GM12873 (cell line): ENCODE data around the gene CCT2.

Source experiments
- CTCF ChIP-seq: IDR thresholded peaks from 2 replicates; pipeline ENCODE4 v1.5.1; 2012; ENCODE audit warnings: low read depth, mild to moderate bottlenecking, moderate library complexity, low read length, control low read depth; ENCODE audit not compliant: insufficient read depth; ENCODE audit errors: missing control alignments

Gene CCT2

DNA sequence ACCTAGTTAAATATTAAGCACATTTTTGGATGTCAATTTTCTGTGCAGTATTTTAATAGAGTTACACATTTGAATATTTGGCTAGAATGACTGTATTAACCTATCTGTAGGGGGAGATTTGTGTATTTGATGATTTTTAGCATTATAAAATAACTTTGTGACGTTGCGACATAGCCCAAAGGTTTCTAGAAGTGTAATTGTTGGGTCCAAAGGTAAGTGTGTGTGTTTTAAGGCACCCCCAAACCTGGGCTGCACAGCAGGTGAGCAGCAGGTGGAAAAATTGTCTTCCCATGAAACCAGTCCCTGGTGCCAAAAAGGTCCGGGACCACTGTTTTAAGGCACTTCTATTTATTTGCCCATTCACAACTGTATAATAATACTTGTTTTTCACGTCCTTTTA, 3.3 kb downstream of the CCT2 start:
- no peak for TF ChIP-seq CTCF

- no peak for TF ChIP-seq CTCF
Observed at GRCh38 chr12:69589082-69589481, 3.8 kb downstream of the CCT2 start.

GRCh38 chr12:69595689-69596088, 10.4 kb downstream of the CCT2 start:
- no peak for TF ChIP-seq CTCF

GRCh38 chr12:69598174-69598753, 13.0 kb downstream of the CCT2 start:
- TF ChIP-seq CTCF: no peak

DNA sequence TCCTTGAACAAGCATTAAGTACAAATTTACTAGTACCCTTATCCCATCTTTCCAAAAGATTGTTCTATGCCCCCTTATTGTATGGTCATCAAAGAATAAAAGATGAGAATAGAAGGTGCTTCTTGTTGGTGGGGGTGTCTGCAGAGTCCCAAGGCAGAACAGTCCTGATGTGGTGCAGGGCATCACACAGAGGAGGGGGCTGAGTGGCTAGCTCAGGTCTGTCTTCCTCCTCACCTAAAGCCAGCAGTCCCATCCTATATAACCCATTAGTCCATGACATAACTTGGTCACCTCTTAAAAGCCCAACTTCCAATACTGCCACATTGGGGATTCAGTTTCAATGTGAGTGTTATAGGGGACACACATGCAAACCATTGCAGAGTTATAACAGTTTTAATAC, 15.5 kb downstream of the CCT2 start:
- no peak for TF ChIP-seq CTCF

- no peak for TF ChIP-seq CTCF
Observed at GRCh38 chr12:69601962-69602685, 16.9 kb downstream of the CCT2 start.

GRCh38 chr12:69602954-69603353, 17.7 kb downstream of the CCT2 start:
- no peak for TF ChIP-seq CTCF
